Measurements from ENCODE around the gene SYNPO2.

SYNPO2 gene

GRCh38 chr4:118883861-118884260, 4.8 kb upstream of the SYNPO2 start:
- no peak for DNase-seq

DNA sequence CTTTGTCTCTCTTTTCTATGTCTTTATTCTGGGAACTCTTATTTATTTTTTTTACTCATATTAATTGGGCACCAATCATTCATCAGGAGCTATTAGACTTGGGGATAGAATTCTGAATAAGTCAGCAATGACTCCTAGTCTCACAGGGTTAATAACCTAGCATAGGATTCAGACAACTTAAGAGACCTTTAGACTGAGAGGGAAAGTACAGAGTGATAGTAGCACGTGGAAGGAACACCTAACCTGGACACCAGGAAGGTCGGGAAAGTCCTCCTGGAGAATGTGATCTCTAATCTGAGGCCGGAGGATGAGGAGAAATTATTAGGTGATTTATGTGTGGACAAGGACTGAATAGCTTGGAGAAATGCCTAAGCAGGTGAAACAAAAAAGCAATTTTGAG, 3.9 kb upstream of the SYNPO2 start:
- no peak for DNase-seq

DNA sequence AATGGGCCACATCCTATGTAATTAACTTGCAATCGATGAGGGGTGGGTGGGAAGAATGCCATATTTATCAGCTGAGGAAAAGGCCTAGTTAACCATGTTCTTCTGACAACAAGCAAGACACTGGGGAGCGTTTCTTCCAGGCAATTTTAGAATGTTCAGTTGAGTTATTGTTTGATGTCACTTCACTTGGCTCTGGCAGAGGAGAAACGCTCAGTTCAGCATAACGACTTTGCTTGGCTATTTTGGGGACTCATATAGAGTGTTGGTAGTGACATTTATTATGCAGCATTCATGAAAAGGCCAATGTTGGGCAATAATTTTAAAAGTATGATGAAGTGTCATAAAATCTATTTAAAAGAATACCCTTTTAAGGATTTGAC, 648 bp downstream of the SYNPO2 start:
- no peak for DNase-seq

- DNase-seq = no peak
Measured at GRCh38 chr4:118894034-118894433, 5.4 kb downstream of the SYNPO2 start.

DNA sequence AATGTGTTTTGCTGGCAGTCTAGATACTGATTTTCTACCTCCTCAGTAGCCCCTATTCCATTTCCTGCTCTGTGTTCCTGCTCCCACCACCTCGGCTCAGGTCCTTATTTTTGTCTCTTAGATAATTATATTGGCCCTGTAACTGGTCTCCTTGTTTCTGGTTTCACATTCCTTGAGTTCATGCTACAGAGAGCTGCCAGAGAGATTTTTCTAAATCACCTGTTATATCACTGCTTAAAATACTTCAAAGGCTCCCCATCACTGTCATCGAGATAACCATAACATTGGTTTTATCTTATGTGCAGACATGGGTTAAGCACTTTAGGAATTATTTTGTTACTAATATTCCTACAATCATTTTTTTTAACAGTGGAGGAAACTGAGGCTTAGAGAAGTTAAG, 9.6 kb downstream of the SYNPO2 start:
- DNase-seq = no peak

- DNase-seq = no peak
Measured at GRCh38 chr4:118898684-118899138, 10.1 kb downstream of the SYNPO2 start.

DNA sequence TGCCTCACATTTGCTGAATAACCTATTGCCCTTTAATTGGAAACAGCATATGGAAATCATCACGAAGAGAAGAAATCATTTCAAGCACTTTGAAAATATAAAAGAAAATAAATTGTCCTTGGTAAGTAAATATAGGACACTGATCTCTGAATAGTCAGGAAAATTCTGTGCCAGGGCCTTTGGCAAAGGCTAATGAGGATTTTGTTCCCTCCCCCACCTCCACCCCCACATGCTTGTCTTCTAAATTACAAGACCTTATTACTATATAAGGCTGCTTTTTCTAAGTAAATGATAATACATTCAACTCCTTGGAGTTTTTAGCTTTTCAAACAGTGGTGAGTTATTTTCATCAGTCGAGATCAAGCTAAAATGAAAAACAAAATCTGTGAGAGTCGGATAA, 15.8 kb downstream of the SYNPO2 start:
- no peak for DNase-seq

- DNase-seq = peak; percentile 23
Measured at GRCh38 chr4:118904935-118905334, 16.3 kb downstream of the SYNPO2 start.

- DNase-seq = peak; percentile 32
Measured at GRCh38 chr4:118905566-118905965, 16.9 kb downstream of the SYNPO2 start.

DNA sequence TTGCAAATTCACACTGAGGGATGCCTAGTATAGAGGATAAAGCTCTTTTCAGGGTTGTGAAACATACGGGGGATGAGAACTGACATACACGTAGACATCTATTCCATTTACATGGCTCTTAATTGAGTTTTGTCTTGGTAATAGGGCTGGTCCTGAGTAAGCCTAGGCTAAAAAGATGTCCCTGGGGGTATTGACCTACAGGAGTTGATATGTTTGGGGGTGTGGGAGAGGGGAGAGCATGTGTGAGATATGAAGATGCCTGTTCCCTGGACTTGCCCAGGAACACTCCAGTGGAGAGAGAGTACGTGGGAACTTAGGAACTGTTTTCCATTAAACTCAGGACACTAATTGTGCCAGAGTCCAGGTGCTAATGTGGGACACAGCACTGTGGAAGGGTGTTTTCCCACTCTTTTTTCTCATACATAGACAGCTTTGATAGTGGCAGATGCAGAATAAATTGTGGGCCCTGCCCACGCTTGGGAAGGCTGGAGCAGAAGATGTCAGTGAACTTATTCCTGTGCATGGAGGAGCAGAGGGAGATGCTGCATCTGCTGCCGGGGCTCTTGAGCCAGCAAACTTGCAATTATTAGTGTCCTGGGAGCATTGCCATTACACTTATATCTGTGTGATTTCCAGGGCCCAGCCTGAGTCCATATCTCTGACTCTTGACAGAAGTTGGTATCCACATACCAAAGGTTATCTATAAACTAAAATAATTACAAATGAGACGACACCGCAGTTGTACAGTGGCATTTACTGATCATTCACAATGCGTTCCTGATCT, 20.7 kb downstream of the SYNPO2 start:
- no peak for DNase-seq

GRCh38 chr4:118910221-118910620, 21.6 kb downstream of the SYNPO2 start:
- DNase-seq = peak; percentile 7

DNA sequence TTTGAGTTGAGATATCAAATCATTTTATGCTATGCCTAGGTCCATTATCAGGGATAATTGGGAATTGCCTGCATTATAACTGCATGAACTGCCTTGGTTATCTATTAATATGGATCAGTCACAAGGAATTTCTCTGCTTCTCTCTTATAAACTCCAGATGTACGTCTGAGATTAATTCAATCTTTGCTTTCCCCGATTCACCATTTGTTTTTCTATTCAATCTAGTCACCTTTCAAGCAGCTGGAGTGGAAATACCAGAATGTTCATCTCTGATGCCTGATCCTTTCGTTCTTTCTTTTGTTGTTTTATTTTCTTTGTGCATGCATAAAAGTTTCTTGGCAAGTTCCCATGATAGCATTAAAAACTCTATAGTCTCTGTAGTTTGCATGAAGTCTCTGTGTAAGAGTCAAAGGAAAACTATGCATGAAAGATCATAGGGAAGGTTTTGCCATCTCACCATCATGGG, 22.6 kb downstream of the SYNPO2 start:
- no peak for DNase-seq

DNA sequence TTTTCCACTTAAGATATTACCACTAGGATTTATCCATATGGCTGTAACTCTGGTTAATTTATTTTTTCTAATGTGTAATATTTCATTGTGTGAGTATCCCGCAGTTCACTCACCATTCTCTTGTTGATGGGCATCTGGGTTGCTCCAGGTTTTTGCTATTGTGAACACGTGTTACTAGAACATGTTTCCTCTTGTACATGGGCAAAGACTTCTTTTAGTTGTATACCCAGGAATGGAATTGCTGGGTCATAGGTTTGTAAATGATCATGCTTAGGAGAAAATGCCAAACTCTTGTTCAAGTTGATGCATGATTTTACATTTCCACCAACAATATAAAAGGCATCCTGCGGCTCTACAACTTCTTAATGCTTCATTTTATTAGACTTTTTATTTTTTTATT, 26.8 kb downstream of the SYNPO2 start:
- no peak for DNase-seq

DNA sequence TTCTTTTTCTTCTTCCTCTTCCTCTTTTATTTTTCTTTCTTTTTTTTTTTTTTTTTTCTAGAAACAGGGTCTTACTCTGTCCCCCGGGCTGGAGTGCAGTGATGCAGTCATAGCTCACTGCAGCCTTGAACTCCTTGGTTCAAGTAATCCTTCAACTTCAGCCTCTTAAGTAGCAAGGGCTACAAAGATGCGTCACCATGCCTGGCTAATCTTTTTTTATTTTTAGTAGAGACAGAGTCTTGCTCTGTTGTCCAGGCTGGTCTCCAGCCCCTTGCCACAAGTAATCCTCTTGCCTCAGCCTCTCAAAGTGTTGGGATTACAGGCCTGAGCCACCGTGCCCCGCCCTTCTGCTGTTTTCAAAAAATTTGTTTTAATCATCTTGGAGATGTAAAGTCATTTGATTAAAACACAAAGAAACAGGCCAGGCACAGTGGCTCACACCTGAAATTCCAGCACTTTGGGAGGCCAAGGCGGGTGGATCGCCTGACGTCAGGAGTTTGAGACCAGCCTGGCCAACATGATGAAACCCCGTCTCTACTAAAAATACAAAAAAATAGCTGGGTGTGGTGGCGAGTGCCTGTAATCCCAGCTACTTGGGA, 28.1 kb downstream of the SYNPO2 start:
- DNase-seq = no peak

DNA sequence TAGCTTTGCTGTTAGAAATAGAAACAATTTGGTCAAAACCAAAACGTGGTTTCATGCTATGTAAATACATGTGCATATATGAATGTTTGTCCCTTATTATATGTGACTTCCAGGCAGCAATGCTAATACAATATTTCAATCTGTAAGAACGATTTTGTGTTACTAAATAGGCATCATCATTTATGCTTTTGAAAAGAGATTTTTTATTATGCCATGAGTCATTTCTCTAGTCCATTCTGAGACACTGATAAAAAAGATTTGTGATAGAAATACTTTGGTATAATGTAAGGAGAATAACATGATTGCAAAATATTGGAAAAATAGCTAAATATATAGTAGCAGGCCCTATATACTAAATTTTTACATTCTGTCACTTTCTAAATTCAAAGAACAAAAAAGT, 28.9 kb downstream of the SYNPO2 start:
- no peak for DNase-seq

DNA sequence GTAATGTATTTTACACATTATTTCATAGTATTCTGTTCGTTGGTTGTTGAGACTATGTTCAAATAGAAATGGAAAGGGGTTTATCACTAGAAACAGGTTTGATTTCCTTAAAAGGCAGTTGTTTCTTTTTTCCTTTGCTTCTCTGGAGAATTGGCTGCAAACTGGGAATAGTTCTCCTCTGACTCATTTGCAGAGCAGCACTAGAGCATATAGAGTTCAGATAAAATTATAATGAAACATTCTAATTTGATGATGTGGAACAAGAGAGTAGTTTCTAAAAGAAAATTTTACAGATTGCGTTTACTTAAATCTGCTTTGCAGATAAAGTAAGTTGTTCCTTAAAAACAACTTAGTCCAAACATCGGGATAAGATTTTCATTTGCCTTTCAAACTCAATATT, 29.7 kb downstream of the SYNPO2 start:
- DNase-seq = no peak

- no peak for DNase-seq
Measured at GRCh38 chr4:118920247-118920646, 31.6 kb downstream of the SYNPO2 start.

- no peak for DNase-seq
Measured at GRCh38 chr4:118921786-118922185, 33.1 kb downstream of the SYNPO2 start.

DNA sequence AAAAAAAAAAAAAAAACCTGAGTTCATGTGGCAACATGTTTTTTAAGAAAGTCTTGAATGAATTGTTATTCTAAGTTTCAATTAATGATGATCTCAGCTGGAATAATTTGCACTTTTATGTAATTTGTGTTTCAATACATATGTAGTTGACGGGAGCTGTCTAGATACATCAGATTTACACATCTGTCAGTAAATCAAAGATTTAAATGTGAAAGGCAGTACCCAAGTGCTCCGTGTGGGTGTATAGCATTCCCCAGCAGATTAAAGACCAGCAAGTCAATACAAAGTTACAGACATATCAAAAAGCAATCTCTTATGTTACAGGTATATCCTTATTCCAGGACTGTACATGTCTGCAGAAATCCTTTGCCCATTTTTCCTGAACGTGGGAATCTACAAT, 35.2 kb downstream of the SYNPO2 start:
- DNase-seq = no peak

DNA sequence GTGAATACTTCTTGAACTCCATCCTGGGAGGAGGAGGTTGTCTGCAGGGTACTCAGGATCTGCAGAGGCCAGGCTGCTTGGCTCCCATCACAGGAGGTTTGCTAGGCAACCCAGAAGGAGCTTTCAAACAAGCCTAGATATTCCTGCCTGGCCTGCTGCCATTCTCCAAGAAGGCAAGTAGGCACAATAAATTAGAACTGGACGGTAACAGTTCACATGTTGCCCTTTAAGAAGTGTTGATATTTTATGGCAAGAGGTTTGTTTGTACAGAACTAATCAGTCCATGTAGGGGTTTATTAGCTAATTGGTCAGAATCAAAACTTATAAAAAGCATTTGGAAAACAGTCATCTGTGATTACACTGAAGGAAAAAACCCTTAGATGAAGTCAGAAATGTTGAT, 39.3 kb downstream of the SYNPO2 start:
- no peak for DNase-seq

GRCh38 chr4:118930255-118930654, 41.6 kb downstream of the SYNPO2 start:
- no peak for DNase-seq

DNA sequence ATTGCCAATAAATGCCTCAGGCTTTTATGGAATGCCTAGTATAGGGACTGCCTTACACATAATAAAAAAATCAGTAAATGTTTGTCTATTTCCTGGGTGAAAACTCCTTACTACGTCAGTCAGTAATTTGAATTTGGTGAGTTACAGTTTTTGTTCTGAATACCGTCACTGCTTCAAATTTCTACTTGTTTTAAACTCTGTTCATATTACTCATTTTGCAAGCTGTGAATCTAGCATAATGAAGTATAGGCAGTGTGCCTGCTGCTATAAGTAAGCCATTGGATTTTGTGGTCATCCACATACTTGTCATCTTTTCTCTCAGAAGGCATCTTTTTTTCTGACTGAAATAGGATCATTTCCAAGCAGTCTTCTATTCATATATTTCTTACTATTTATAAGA, 43.1 kb downstream of the SYNPO2 start:
- DNase-seq = no peak

GRCh38 chr4:118935819-118936218, 47.2 kb downstream of the SYNPO2 start:
- peak; percentile 30 for DNase-seq

DNA sequence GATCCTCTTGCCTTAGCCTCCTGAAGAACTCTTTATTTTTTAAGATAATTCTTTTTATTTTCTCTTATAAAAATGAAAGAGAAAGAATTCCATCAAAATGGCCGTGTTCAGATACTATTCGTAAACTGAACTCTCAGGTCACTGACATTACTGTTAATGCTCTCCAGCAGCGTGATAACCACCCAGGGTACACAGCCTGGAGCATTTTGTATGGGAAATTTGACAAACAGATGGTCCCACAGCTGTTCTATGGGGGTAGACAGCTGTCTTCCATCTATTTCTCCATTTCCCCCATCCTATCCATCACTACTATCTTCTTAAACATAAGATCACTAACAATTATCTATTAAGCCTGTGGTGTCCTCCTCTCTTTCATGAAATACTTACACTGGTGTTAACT, 47.8 kb downstream of the SYNPO2 start:
- DNase-seq = no peak

Data from inflammatory macrophage treated with lipopolysaccharide for 4 hours (primary cell).